ENCODE data around the gene TIMD4.
"Not testable (repeated sequence)": the region's sequence is repeated elsewhere in the genome, so short reads cannot be mapped to it uniquely, and the experiment has no call there.

The TIMD4 gene

DNA sequence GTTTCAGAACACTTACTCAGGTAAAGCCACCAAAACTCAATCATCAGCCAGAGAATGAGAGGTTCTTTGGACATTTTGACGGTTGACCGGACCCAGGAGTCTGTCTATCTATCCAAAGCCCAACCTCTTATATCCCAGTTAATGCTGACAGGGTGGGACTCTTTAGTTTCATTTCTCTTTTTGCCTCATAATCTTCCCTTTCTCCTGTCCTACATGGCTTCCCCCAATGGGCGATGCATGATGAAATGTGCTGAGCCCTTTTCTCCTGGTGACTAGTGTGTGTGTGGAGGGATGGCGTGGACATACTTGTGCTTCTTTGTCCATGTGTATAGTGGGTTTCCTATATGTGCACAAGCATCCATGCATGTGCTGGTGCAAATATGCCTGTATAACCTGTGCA, at the start of gene TIMD4:
Gene TIMD4 (minus strand): TSS at position 102 of the 400 bp plus-strand sequence. CDS start 28 bp downstream, at position 74.
- no peak for DNase-seq (ENCODE audit: low spot score)

DNA sequence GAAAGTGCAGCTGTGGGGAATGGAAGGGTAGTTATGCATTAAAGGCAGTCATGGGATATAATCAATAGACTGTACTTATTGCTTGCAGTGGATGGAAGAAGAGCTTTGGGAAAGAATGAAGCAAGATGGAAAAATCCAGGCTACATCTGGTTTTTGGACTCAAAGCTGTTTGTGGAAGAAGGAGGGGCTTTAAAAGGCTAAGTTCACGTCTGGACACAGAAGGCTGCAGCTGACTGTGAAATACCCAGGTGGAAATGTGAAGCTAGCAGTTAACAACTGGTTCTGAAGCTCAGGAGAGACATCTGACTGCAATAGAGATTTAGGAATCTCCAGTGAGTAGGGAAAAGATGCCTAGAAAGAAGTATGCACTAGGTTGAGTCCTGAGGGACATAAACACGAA, 43.2 kb upstream of the TIMD4 start:
- no peak for DNase-seq (ENCODE audit: low spot score)

DNA sequence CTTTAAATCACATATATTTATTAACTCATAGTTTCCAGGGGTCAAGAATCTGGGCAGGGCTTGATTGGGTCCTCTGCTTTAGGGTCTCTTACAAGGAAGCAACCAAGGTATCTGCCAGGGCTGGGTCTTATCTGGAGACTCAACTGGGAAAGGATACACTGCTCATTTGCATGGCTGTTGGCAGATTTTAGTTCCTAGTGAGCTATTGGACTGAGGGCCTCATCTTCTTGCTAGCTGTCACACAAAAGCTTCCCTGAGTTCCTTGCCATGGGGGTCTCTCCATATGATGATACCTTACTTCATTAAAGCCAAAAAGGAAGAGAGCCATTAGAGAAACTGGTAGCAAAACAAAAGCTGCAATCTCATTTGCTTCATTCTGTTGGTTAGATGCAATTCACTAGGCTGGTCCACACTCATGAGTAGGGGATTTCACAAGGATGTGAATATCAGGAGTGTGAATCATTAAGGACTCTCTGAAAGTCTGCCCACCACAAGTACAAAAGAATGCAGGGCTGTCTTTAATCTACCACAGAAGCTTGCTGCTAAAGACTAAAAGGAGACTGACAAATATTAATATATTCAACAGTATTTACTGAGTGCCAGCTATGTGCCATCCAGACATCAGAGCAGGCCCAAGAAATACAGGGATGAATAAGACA, 42.0 kb upstream of the TIMD4 start:
- DNase-seq (ENCODE audit: low spot score) = no peak

DNA sequence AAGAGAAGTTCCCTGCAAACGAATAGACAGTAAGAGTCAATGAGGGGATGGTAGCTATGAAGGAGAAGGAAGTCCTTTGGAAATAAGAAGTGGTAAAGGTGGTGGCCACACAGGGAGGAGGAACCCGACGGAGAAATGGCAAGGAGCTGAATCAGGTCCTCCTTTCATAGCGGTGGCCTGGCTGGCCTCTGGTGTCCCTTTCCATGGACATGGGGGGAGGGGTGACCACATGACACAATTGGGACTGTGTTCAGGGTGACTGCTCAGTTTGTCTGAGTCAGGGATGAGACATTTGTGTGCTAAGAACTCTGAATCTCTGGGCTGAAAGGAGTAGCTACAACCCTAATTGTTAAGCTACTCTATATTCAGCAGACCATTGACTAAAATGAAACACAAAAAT, 28.7 kb upstream of the TIMD4 start:
- peak; percentile 10 for DNase-seq (ENCODE audit: low spot score)

DNA sequence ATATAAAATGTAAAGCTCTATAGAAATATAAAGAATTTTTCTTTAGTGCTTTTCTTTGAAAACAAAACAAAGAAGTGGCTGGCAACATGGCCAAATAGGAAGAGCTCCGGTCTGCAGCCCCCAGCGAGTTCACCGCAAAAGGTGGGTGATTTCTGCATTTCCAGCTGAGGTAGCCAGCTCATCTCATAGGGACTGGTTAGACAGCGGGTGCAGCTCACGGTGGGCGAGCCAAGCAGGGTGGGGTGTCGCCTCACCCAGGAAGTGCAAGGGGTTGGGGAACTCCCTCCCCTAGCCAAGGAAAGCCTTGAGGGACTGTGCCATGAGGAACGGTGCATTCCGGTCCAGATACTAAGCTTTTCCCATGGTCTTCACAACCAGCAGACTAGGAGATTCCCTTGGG, 21.0 kb upstream of the TIMD4 start:
- no peak for DNase-seq (ENCODE audit: low spot score)

DNA sequence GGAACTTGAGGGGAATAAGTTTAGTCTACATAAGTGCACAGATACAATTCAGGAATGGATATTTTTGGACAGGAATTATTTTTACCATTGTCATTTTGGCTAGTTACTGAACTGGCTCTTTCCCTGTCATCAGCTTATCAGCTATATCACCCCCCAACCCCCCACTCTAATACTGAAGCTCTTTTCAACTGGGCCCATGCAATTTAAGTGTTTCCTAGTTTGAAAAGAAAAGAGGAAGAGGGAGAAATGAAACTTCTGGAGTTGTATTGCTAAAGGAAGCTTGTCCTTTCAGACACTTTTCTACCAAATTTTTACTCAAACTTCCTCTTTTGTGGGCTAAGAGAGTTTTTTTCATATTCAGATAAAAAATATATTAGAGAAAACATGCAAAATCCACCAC, 18.5 kb upstream of the TIMD4 start:
- no peak for DNase-seq (ENCODE audit: low spot score)

DNA sequence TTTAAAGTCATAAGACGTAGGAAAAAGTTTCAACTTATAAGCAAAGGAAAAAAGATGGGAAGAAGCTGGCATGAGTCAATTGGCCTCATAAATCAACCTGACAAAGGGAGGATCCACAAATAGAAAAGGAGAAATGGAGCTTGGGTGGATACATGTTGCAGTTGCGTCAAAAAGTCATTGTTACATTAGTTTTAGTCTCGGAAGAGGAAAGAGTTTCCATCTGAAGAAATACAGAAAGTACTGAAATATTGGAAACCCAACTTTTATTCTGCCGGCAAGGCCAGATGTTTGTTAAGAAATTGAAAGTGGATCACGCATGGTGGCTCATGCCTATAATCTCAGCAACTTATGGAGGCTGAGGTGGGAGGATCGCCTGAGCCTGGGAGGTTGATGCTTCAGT, 11.3 kb upstream of the TIMD4 start:
- DNase-seq (ENCODE audit: low spot score) = no peak

DNA sequence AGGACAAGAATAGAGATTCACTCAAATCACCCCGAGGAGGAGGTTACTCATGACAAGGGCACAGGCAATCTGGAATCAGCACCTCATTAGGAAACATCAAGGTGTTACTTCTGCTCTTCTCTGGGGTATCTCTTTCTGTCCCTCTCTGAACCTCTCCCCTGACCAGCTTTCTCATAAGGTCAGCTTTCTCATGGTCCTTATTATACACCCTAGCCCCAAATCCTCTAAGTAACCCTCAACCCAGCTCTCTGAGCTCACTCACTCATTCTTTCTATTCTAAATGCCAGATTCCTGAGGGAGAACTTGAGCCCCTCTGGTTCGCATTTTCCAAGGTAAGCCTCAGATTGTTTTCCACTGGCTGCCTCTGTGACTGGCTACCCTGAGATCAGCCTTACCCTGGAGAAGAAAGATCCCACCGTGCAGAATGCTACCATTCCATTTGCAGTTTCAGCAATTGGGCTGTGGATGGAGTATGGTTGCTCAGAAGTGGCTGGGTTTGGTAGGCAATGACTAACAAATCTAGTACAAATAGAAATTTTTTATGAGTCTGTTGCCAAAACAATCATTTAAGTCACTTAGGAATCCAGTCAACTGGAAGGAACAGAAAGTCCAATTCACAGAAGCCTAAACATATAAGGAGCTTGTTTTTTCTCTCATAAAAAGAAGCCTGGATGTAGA, 9.0 kb upstream of the TIMD4 start:
- no peak for DNase-seq (ENCODE audit: low spot score)

DNA sequence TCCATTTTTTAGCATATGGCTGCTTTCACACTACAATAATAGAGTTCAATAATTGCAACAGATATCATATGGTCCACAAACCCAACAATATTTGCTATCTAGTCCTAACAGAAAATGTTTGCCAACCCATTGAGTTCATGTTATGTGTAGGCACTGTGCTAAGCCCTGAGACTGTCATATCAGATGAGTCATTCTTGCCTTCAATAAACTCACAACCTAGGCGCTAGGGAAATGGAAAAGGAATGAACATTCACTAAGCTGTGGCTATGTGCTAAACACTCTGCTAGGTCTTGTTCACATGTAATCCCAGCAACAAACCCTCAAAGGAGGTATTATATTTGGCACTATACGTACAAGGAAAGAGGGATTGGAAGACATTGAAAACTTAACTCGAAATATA, 8.4 kb upstream of the TIMD4 start:
- no peak for DNase-seq (ENCODE audit: low spot score)

DNA sequence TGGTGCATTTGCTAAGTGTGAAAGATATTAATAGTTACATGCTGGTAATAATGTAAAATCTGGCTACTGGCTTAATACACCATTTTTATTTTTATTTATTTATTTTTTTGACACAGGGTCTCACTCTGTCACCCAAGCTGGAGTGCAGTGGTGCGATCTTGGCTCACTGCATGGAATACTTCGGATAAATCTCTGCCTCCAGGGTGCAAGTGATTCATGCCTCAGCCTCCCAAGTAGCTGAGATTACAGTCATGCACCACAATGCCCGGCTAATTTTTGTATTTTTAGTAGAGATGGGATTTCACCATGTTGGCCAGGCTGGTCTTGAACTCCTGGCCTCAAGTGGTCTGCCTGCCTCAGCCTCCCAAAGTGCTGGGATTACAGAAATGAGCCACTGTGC, 4.4 kb upstream of the TIMD4 start:
- DNase-seq (ENCODE audit: low spot score) = not testable (repeated sequence)

DNA sequence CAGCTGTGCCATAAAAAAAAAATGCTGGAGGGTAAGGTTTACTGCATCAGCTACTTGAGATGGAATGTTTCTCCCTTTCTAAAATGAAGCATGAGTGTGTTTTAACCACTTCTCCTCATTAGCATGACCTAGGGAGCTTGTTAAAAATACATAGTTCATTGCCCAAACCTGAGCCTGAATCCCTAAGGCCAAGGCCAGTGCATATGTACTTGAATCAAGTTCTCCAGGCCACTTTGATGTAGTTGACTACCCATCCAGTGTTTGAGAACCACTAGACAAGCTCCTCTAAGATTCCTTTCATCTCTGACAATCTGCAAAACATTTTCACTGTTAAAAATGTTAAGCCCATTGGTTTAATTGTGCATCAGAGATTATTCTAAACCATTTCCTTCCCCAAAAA, 6.7 kb downstream of the TIMD4 start:
- no peak for DNase-seq (ENCODE audit: low spot score)

DNA sequence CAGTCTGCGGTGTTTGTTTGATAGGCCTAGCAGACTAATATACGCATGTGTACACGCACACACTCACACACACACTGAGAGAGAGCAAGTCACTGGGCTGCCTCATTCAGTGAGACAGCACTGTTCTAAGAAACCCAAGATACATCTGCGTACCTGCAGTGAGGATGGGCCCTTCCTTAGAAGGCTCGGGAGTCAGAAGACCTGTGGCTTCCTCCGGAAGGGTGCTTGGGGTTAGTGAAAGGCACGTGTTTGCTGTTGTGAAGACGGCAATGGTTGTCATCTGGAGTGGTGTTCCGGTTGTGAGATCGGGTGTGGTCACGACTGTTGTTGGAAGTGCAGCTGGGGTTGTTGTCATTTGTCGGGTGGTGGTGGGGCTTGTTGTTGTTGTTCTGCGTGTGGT, 11.7 kb downstream of the TIMD4 start:
- DNase-seq (ENCODE audit: low spot score) = no peak

DNA sequence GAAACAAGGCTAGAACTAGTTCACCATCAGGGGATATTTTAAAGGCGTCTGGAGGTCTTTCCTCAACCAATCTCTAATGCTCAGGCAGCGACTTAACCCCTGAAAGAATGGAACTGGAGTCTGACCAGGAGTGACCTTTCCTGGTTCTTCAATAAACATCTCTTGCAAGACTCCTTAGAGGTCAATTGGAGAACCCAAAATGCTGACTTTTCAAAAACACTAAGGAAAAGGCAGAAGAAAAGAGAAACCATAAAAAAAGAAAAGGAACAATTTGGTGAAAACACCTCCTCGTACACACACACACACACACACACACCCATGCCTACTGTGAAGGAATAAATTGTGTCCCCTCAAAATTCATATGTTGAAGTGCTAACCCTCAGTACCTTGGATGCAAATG, 12.3 kb downstream of the TIMD4 start:
- no peak for DNase-seq (ENCODE audit: low spot score)

DNA sequence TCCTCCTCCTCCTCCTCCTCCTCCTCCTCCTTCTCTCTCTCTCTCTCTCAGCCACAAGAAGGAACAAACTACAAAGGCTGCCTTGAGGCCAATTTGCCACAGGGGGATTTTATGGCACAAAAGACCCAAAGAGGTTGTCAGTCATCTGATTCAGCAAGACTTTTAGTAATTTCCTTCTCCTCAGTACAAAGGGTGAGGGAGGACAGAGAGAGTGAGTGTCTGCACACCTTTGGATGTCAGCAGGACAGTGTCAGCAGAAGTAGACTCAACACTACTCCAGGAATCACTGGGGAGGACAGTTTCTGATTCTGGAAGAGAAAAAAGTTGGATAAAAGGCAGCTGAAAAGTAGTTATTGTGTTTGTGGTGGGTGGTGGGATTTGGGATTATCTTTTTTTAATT, 13.6 kb downstream of the TIMD4 start:
- DNase-seq (ENCODE audit: low spot score) = no peak

DNA sequence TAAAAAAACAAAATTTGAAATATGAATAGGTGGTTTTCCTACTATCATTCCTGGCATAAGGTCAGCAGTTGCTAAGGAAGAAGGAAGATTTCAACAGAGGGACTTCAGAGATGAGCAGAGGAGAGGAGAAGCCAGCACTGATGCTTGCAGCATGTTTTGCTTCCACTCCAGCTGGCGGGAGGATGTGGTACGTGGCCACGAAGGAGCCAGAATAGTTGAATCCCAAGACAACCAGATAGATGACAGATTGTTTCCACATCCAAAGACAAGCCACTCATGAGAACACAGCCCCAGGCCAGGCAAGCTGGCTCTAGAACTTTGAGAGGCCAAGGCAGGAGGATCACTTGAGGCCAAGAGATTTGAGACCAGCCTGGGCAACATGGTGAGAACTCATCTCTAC, 15.1 kb downstream of the TIMD4 start:
- DNase-seq (ENCODE audit: low spot score) = no peak

DNA sequence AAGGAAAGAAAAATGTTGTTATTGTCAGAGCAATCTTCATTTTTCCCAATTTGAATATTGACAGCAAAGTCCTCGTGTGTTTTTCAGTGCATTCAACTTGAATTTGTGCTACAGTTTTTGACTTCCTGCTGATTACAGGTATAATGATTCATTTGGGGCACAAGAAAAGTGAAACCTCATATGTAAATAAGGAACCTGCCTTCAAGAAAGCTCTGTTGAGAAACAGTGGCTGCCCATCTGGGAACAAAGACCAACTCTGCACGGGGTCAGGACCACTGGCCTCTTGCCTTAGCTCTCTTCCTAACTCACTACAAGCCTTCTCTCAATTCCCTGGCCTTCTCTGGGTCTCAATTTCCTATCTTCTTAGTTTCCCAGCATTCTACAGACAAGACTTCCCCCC, 21.0 kb downstream of the TIMD4 start:
- DNase-seq (ENCODE audit: low spot score) = no peak

DNA sequence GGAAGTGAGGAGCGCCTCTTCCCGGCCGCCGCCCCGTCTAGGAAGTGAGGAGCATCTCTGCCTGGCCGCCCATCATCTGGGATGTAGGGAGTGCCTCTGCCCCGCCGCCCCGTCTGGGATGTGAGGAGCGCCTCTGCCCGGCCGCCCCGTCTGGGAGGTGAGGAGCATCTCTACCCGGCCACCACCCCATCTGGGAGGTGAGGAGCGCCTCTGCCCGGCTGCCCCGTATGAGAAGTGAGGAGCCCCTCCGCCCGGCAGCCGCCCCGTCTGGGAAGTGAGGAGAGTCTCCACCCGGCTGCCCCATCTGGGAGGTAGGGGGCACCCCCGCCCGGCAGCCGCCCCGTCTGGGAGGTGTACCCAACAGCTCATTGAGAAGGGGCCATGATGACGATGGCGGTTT, 22.6 kb downstream of the TIMD4 start:
- DNase-seq (ENCODE audit: low spot score) = not testable (repeated sequence)

DNA sequence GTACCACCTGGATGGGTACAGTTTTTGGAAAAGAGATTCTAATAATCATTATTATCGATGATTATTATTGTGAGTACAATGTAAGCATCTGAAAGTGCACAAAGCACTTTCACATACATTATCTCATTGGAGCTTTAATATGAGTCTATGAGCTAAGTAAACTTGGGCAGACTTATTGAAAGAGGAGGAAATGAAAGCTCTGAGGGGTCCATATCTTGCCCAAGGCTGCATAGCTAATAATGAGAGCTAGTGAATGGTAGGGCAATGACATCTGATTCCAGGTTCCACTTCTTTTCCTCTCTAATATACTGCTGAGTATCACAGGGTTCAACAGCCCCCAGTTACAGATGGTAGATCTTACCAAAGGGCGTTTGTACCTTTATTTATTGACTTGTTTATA, 26.1 kb downstream of the TIMD4 start:
- DNase-seq (ENCODE audit: low spot score) = no peak

DNA sequence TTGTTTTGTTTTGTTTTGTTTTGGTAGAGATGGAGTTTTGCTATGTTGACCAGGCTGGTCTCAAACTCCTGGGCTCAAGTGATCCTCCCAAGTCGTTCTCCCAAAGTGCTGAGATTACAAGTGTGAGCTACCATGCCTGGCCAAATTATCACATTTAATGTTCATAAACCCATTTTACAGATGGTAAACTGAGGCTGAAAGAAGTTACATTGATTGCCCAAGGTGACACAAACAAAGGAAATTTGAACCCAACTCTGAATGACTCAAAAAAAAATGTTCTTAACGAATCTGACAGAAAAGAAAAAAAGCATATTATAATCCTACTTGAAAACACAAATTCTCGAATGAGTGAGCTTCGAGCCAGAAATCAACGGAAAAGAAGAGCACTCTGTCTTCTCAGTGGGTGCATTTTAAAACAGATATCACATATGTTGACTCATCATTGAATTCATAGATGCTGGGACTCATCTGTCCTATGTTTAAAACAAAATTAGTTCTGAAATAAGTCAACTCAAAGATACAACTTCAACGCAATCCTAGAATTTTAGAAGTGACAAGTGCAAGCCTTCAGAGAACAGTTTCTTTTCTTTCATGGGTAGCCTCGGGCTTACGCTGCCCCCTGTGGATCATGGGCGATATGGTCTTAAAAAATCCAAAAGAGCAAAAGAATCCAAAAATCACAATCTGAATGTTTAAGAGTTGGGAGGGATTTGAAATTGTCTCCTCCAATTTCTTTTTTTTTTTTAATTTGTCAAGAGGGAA, 28.4 kb downstream of the TIMD4 start:
- DNase-seq (ENCODE audit: low spot score) = no peak

DNA sequence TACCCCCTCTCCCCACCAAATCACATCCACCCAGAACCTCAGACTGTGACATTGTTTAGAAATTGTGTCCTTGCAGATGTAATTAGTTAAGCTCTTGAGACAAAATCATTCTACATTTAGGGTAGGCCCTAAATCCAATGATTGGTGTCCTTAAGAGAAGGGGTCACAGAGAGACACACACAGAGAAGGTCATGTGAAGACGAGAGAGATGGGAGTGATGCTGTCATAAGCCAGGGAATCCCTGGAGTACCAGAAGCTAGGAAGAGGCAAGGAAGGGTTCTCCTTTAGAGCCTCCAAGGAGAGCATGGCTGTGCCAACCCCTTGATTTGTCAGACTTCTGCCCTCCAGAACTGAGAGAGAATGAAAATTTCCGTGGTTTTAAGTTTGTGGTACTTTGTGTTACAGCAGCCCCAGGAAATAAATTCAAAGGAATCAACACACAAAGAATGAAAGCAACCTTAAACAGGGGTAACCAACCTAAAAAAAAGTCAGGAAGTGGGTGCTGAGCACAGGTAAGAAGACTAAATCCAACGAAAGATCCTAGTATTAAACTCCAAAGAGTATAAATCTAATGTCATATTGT, 33.6 kb downstream of the TIMD4 start:
- no peak for DNase-seq (ENCODE audit: low spot score)

DNA sequence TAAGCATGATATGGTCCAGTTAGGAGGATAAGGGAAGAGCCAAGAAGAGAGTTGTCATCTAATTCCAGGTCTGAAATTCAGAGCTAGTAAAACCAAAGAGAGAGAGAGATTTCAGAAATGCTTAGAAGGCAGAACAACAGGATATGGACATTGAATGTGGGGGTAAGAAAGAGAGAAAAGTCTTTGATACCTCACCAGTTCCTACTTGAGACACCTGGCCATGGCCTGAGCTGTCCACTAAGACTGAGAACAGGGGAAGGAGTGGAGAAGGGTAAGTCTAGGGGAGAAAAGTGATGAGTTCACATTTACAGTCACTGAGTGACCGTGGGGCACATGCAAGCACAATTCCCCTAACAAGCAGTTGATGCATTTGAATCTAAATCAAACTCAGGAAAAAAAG, 35.5 kb downstream of the TIMD4 start:
- DNase-seq (ENCODE audit: low spot score) = no peak

DNA sequence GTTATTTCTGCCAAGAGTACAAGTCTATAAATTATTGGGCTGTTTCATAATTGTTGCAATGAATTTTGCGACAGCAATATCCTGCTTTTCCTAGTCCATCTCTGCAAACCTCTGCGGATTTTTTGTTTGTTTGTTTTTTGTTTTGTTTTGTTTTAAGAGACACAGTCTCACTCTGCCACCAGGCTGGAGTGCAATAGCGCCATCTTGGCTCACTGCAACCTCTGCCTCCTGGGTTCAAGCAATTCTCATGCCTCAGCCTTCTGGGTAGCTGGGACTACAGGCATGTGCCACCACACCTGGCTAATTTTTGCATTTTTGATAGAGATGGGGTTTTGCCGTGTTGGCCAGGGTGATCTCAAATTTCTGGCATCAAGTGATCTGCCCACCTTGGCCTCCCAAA, 37.3 kb downstream of the TIMD4 start:
- DNase-seq (ENCODE audit: low spot score) = not testable (repeated sequence)

DNA sequence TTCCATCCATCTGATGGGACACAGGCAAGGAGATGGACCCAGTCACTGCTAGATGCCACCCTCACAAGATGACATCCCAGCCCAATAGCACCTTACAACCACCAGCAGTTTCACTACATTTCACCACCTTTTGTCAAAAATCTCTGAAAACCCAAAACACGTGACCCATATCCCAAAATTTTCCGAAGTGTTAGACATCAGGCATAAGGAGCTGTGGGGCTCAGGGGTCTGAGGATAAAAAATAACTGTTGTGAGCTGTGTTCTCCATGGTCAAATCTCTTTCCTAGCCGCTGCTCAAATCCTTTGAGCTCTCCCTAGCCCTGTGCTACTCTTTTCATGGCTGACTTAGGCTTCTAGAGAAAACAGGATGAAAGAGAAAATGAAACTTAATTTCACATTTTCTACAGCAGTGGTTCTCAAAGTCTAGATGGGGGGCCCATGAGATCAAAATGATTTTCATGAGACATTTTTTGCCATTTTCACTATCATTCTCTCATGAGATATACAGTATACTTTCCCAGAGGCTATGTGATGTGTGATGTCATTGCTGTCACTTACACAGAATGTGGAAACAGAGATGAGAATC, 40.7 kb downstream of the TIMD4 start:
- no peak for DNase-seq (ENCODE audit: low spot score)

Data from RKO (cell line).